ENCODE results near the gene SRRM5.

- TF ChIP-seq RAD21 (IDR thresholded peaks at IDR 0.05): no peak
- TF ChIP-seq, protein P1, sequence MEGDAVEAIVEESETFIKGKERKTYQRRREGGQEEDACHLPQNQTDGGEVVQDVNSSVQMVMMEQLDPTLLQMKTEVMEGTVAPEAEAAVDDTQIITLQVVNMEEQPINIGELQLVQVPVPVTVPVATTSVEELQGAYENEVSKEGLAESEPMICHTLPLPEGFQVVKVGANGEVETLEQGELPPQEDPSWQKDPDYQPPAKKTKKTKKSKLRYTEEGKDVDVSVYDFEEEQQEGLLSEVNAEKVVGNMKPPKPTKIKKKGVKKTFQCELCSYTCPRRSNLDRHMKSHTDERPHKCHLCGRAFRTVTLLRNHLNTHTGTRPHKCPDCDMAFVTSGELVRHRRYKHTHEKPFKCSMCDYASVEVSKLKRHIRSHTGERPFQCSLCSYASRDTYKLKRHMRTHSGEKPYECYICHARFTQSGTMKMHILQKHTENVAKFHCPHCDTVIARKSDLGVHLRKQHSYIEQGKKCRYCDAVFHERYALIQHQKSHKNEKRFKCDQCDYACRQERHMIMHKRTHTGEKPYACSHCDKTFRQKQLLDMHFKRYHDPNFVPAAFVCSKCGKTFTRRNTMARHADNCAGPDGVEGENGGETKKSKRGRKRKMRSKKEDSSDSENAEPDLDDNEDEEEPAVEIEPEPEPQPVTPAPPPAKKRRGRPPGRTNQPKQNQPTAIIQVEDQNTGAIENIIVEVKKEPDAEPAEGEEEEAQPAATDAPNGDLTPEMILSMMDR (IDR thresholded peaks at IDR 0.05; ENCODE audit: low read depth, low read length, missing input control): no peak
- TF ChIP-seq FOXA1 (IDR thresholded peaks at IDR 0.05): no peak
- no peak for TF ChIP-seq FOXA2 (IDR thresholded peaks at IDR 0.05)
- no peak for TF ChIP-seq REST (IDR thresholded peaks at IDR 0.05)
- no peak for TF ChIP-seq GABPA (IDR thresholded peaks at IDR 0.05 in 1 of 2, conservative IDR thresholded peaks at IDR 0.05 in 1 of 2)
- TF ChIP-seq, protein P2, sequence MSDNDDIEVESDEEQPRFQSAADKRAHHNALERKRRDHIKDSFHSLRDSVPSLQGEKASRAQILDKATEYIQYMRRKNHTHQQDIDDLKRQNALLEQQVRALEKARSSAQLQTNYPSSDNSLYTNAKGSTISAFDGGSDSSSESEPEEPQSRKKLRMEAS (IDR thresholded peaks at IDR 0.05): no peak
- TF ChIP-seq JUND (IDR thresholded peaks at IDR 0.05): no peak
- TF ChIP-seq, protein P3, sequence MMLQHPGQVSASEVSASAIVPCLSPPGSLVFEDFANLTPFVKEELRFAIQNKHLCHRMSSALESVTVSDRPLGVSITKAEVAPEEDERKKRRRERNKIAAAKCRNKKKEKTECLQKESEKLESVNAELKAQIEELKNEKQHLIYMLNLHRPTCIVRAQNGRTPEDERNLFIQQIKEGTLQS (IDR thresholded peaks at IDR 0.05): no peak
- no peak for TF ChIP-seq ZBTB33 (IDR thresholded peaks at IDR 0.05)
- no peak for TF ChIP-seq EGR1 (IDR thresholded peaks at IDR 0.05; ENCODE audit: low read depth in 2 of 2)
- TF ChIP-seq TAF1 (conservative IDR thresholded peaks at IDR 0.05): no peak
- TF ChIP-seq YY1 (IDR thresholded peaks at IDR 0.05): no peak
- no peak for TF ChIP-seq NR2F2 (IDR thresholded peaks at IDR 0.05)
Observed at GRCh38 chr19:43652546-43652874, 40.6 kb downstream of the SRRM5 start.

Measured in liver (tissue), 3 donors.